ENCODE results near the gene YPEL2.

YPEL2 gene

GRCh38 chr17:59361916-59362810, 30.7 kb downstream of the YPEL2 start (continued):
- TF ChIP-seq, protein P1, sequence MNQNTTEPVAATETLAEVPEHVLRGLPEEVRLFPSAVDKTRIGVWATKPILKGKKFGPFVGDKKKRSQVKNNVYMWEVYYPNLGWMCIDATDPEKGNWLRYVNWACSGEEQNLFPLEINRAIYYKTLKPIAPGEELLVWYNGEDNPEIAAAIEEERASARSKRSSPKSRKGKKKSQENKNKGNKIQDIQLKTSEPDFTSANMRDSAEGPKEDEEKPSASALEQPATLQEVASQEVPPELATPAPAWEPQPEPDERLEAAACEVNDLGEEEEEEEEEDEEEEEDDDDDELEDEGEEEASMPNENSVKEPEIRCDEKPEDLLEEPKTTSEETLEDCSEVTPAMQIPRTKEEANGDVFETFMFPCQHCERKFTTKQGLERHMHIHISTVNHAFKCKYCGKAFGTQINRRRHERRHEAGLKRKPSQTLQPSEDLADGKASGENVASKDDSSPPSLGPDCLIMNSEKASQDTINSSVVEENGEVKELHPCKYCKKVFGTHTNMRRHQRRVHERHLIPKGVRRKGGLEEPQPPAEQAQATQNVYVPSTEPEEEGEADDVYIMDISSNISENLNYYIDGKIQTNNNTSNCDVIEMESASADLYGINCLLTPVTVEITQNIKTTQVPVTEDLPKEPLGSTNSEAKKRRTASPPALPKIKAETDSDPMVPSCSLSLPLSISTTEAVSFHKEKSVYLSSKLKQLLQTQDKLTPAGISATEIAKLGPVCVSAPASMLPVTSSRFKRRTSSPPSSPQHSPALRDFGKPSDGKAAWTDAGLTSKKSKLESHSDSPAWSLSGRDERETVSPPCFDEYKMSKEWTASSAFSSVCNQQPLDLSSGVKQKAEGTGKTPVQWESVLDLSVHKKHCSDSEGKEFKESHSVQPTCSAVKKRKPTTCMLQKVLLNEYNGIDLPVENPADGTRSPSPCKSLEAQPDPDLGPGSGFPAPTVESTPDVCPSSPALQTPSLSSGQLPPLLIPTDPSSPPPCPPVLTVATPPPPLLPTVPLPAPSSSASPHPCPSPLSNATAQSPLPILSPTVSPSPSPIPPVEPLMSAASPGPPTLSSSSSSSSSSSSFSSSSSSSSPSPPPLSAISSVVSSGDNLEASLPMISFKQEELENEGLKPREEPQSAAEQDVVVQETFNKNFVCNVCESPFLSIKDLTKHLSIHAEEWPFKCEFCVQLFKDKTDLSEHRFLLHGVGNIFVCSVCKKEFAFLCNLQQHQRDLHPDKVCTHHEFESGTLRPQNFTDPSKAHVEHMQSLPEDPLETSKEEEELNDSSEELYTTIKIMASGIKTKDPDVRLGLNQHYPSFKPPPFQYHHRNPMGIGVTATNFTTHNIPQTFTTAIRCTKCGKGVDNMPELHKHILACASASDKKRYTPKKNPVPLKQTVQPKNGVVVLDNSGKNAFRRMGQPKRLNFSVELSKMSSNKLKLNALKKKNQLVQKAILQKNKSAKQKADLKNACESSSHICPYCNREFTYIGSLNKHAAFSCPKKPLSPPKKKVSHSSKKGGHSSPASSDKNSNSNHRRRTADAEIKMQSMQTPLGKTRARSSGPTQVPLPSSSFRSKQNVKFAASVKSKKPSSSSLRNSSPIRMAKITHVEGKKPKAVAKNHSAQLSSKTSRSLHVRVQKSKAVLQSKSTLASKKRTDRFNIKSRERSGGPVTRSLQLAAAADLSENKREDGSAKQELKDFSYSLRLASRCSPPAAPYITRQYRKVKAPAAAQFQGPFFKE (tag by site-specific recombination; IDR thresholded peaks at IDR 0.05; ENCODE audit: borderline replicate concordance), result no peak
- TF ChIP-seq ZEB2 (tag by site-specific recombination; IDR thresholded peaks at IDR 0.05) (peak; percentile 79), ZNF274 (IDR thresholded peaks at IDR 0.05; ENCODE audit: low read length) (no peak), ZNF274 (tag by site-specific recombination; IDR thresholded peaks at IDR 0.05; ENCODE audit: borderline replicate concordance) (no peak), PRDM1 (tag by site-specific recombination; IDR thresholded peaks at IDR 0.05) (no peak), OSR2 (tag by site-specific recombination; IDR thresholded peaks at IDR 0.05) (peak; percentile 98), WT1 (tag by site-specific recombination; IDR thresholded peaks at IDR 0.05) (peak; percentile 93), ZNF155 (tag by site-specific recombination; IDR thresholded peaks at IDR 0.05) (no peak), KLF8 (tag by site-specific recombination; IDR thresholded peaks at IDR 0.05) (0 out of 2 replicates have a peak, but pooled peaks have one; percentile 21), ZNF248 (tag by site-specific recombination; IDR thresholded peaks at IDR 0.05) (no peak), ZBTB20 (tag by site-specific recombination; IDR thresholded peaks at IDR 0.05) (no peak), ZNF580 (tag by site-specific recombination; IDR thresholded peaks at IDR 0.05) (no peak), KLF10 (tag by site-specific recombination; IDR thresholded peaks at IDR 0.05) (peak; percentile 47; the same call in 1 of the 2 replicates), ZNF302 (tag by site-specific recombination; IDR thresholded peaks at IDR 0.05; ENCODE audit: low read depth) (no peak), HOXD13 (CRISPR knock-in tag; IDR thresholded peaks at IDR 0.05; ENCODE audit: borderline replicate concordance) (no peak), ZNF670 (tag by site-specific recombination; IDR thresholded peaks at IDR 0.05; ENCODE audit: low read depth) (no peak), ZNF335 (tag by site-specific recombination; conservative IDR thresholded peaks at IDR 0.05) (peak; percentile 38; the same call in 1 of the 2 replicates), GFI1B (tag by site-specific recombination; IDR thresholded peaks at IDR 0.05) (peak; percentile 88), ZFP37 (tag by site-specific recombination; IDR thresholded peaks at IDR 0.05) (no peak), ZNF362 (tag by site-specific recombination; IDR thresholded peaks at IDR 0.05) (peak; percentile 13; the same call in 1 of the 2 replicates), SP7 (tag by site-specific recombination; IDR thresholded peaks at IDR 0.05) (peak; percentile 90), ZNF747 (tag by site-specific recombination; IDR thresholded peaks at IDR 0.05) (no peak), PBX3 (CRISPR knock-in tag; IDR thresholded peaks at IDR 0.05) (no peak), ZNF660 (tag by site-specific recombination; IDR thresholded peaks at IDR 0.05) (peak; percentile 69), ZNF10 (tag by site-specific recombination; IDR thresholded peaks at IDR 0.05) (0 out of 2 replicates have a peak, but pooled peaks have one; percentile 30)
- TF ChIP-seq, protein P2, sequence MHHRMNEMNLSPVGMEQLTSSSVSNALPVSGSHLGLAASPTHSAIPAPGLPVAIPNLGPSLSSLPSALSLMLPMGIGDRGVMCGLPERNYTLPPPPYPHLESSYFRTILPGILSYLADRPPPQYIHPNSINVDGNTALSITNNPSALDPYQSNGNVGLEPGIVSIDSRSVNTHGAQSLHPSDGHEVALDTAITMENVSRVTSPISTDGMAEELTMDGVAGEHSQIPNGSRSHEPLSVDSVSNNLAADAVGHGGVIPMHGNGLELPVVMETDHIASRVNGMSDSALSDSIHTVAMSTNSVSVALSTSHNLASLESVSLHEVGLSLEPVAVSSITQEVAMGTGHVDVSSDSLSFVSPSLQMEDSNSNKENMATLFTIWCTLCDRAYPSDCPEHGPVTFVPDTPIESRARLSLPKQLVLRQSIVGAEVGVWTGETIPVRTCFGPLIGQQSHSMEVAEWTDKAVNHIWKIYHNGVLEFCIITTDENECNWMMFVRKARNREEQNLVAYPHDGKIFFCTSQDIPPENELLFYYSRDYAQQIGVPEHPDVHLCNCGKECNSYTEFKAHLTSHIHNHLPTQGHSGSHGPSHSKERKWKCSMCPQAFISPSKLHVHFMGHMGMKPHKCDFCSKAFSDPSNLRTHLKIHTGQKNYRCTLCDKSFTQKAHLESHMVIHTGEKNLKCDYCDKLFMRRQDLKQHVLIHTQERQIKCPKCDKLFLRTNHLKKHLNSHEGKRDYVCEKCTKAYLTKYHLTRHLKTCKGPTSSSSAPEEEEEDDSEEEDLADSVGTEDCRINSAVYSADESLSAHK (tag by site-specific recombination; IDR thresholded peaks at IDR 0.05), result peak; percentile 95
- TF ChIP-seq, protein P3, sequence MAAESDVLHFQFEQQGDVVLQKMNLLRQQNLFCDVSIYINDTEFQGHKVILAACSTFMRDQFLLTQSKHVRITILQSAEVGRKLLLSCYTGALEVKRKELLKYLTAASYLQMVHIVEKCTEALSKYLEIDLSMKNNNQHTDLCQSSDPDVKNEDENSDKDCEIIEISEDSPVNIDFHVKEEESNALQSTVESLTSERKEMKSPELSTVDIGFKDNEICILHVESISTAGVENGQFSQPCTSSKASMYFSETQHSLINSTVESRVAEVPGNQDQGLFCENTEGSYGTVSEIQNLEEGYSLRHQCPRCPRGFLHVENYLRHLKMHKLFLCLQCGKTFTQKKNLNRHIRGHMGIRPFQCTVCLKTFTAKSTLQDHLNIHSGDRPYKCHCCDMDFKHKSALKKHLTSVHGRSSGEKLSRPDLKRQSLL (tag by site-specific recombination; IDR thresholded peaks at IDR 0.05), result no peak

Data from HEK293 (cell line).